ENCODE measurements around the gene PLCG1.

Gene PLCG1

DNA sequence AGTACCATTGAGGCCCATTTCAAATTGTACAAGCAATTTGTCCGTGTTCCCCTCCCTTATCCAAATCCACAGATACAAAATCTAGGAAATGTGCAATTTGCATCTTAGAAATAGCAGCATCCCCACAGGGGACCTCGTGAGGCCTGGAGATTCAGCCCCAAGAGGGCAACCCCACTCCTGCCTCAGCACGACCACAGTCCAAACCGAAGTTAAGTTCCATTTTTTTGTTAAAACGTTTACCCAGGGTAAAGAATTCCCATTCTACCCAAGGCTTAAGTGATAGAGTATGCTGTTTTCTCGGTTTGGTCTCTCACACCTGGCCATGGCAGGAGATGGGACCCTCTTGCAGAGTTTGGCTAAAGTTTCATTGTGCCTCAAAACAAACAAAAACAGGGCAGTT lies 41.2 kb downstream of the PLCG1 start:
- no peak for DNase-seq (ENCODE audit: low read depth in 1 of 2, low spot score in 1 of 2)

DNA sequence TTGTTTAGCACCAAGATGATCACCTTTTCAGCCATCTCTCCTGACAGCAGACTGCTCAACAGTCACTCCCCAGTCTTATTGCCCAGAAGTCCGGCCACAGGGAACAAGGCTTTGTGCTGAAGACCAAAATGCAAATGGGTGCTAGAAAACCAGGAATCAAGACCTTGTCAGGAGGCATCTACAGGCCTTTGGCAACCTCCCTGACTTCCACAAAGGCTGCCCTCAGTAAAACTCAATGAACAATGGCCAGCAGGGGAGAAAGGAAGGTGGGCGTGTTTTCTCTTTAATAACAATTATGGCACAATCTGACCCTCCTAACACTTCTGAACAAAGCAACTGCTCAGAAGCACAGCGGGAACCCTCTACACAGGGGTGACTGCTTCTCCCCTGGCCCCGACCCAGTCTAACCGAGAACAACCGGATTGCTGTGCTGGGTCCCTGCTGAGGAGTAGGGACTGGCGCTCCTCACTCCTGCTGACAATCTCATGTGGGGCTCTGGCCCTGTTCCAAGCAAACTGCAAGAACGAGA lies 41.6 kb downstream of the PLCG1 start:
- no peak for DNase-seq (ENCODE audit: low read depth in 1 of 2, low spot score in 1 of 2)

DNA sequence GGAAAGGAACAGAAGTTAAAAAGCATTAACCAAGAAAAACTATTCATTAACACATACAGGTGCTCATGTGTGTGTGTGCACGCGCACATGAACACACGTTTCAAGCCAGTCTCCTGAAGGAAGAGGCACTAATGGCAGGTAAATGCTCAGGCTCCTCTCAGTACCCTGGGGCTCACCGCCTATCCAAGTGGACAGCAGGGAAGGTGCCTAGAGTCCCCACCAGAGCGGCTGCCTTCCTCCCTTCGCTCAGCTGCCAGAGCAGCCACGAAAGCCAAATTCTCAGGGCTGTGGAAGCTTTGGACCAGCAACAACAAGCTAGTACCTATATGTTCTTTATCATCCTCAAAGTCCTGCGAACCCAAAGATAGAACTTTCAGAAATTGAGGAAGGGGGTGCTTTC lies 42.6 kb downstream of the PLCG1 start:
- DNase-seq (ENCODE audit: low read depth in 1 of 2, low spot score in 1 of 2), result no peak

DNA sequence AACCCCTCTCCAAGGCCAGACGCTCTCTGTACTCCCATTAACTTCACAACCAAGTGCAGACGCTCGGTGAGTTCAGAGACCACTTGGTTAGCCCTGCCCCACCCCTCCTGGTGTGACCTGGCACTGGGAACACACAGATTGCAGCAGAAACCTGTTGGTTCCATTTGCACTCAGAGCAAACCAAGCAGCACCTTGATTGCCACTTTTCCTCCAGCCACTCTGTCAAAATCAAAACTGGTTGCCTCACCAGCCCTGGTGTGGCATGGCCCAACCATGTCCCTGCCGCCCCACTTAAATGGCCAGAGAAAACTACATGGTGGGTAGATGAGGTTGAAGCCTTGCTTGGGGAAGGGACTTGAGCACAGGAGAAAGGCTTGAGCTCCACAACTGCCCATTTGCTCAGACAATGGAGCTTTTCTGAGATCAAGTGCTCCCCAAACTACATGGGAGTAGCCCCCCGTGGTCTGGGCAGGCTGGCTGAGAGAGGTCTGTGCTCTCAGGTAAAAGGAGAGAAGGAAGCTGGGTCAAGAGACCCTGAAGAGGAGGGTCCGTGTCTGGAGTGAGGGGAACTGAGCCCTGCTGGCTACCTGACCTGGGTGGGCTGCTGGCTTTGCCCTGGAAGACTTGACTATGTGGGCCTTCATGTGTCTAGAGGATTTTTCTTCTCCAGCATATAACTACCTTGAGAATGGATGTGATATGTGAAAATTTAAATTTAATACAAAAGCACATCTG lies 43.4 kb downstream of the PLCG1 start:
- no peak for DNase-seq (ENCODE audit: low read depth in 1 of 2, low spot score in 1 of 2)

DNA sequence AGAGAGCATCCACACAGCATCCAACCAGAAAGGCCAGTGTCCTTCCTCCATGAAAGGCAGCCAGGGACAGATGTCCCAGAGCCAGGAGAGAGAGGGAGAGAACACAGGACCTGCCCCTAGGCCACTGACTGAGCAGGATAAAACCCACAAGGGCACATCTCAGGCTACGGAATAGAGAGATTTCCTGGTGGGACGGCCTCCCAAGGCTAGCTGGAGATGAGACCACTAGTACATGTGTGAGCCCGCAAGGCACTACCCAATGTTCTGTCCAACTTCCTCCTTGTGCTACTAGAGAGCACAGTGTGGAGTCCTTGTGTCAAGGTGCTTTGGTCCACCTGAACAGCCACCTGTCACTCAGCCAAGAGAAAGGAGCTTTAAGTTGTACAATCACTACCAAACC lies 44.2 kb downstream of the PLCG1 start:
- DNase-seq (ENCODE audit: low read depth in 1 of 2, low spot score in 1 of 2), result no peak

DNA sequence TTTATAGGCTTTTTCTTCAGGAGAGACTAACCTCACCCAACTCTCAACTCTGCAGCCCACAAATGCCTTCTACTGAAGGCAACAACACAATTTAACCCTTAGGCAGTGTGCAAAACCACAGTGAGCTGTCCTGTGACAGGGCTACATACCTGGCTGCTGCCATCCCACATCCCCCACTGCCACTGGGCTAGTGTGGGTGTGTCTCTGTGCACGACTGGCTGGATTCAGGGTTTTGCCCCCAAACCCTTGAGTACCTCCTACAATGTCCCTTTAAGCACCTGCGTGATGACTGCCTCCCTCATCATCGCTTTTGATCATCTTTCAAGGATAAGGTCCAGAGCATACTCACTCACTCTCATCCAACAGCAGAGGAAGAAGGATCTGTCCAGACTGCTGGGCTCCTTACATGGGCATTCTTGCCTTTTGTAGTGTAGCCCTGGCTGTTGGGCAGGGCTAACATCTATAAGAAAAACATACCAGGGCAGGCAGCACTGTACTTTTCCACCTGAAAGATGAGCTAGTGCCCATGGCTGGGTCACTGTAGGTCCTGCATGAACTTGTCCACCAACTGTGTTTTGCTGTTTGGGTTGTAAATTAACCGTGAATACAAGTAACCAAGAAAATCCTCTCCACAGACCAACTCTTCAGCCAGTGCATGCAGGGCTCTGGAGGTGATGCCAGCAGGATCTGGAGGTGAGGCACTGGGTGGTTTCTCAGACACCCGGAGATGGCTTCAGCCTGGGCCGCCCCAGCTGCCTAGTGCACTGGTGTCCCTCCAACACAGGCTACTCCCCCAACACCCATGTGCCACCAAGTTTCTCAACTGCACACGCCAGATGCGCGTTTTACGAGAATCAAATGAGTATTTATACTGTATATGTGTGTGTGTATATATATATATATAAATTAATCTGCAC lies 45.2 kb downstream of the PLCG1 start:
- no peak for DNase-seq (ENCODE audit: low read depth in 1 of 2, low spot score in 1 of 2)

DNA sequence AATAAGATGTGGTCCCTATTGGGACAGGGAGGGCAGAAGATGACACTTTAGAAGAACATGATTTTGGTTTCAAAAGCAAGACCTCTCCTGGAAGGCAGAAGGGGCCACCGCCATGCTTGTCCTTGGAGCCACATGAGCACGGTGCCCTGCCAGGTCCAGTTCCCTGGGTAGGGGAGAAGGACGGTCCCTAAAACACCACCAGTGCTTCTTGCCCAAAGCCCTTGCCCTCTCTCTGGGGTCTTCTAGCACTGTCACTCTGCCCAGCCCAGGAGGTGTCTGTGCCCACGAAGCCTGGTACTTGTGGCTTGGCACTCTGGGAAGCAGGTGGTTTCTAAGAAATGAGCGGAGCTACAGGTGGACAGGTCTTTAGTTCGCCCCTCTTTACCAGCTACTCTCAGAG lies 46.0 kb downstream of the PLCG1 start:
- DNase-seq (ENCODE audit: low read depth in 1 of 2, low spot score in 1 of 2), result no peak

DNA sequence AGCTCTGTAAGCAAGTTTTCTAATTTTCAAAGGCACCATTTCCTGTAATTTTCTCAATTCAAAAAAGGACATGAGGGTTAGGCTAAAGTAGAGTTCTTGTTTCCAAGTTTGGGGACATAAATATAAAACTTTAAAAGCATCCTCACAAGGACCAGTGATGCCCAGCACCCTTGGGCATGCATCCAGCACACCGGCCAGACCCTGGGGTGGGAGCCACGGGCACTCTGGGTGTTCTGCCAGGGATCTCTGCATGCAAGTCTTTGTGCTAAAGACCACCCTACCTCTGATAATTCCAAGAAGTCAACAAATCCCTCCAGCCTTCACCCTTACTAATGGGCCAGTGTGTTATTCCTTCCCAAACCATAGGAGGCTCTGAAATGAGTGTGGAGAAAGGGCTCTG lies 46.5 kb downstream of the PLCG1 start:
- DNase-seq (ENCODE audit: low read depth in 1 of 2, low spot score in 1 of 2), result no peak

DNA sequence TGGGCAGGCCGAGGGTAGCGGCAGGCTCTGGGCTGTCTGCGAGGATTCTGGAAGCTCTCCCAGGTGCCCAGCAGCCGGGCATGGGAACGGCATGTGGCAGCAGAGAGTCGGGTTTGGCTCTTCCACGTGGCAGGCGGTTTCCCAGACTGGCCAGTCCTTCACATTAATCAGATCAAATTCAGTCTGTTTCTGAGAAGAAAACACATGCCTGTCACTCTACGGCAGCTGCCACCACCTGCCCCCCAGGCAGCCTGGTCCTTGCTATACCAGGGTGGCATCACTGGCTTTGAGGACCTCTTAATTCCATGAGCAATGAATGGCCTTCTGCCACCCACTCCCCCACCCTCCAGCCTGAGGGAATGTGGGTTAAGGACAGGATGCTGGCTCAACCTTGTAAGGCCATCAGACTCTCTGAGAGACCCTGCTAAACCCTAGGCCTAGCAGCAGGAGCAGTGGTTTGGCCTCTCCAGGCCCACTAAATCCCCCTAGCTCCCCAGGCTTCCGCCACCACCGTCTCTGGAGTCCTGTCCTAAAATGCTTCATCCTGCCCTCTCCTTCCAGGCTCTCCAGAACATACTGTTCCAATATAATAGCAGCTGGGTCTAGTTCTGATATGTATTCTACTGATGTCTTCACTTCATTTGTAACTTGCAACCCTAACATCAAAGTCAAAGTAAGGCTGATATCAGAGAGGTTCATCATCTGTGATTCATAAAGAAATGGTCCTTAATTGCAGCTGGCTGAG lies 47.8 kb downstream of the PLCG1 start:
- DNase-seq (ENCODE audit: low read depth in 1 of 2, low spot score in 1 of 2), result no peak

DNA sequence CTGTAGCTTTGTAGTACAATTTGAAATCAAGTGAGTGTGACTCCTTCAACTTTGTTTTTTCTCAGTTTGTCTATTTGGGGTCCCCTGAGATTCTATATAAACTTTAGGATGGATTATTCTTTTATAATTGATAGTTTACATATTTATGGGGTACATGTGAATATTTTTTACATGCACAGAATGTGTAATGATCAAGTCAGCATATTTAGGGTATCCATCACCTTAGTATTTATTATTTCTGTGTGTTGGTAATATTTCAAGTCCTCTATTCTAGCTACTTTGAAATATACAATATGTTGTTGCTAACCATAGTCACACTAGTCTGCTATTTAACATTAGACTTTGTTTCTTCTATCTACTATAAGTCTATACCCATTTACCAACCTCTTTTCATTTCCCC lies 50.3 kb downstream of the PLCG1 start:
- DNase-seq (ENCODE audit: low read depth in 1 of 2, low spot score in 1 of 2), result no peak

DNA sequence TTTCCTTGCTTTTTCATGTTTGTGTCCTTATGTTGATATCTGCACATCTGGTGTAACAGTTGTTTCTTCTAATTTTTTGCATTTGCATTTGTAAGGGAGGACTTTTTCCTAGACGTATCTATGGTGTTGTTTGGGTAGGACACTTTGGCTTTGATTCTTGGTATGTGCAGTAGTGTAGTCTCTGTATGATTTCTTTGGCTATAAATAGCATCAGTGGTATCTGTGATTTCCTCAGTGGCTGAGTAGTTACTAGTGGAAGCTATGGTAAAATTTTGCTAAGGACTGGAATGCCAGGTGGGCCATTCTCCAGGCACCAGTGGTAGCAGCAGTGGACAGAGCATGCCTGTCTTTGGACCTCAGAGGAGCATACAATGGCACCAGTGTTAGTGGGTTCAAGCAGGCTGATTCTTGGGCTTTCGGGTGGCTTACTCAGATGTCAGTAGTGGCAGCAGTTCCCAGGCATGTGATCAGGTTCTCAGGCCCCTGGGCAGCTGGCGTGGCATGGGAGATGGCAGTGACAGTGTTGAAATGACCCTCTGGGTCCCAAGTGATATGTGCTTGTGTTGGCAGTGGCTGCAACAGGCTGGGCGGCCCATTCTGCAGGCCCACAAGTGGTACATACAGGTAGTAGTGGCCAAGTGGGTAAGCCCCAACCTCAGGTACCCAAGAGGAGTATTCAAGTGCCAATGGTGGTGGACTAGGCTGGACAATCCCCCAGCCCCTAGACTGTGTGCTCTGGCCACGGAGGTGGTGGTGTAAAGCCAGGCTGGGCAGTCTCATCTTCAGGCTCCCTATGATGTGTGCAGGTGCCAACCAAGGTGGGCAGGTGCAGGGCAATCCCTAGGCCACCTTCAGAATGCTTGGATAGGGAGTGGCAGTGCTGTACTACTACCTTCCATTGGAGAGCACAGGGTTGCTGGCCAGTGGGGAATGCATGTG lies 54.5 kb downstream of the PLCG1 start:
- DNase-seq (ENCODE audit: low read depth in 1 of 2, low spot score in 1 of 2), result no peak

DNA sequence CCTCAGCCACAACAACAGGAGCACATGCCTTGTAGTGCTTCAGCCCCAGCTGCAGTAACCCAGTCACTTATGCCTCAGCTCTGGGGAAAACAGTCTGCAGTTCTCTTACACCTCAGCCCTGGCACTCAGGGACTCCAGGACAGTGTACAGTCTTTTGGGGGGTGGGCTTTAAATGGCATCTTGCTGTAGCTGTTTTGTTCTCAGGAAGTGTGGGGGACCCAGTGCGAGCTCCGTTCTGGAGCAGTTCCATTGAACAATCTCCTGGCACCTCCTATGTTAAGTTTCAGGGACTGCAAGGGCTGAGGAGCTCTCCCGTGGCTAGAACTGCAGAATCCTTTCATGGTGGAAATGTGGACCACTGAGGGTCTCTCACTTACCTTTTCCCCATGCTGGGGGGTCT lies 55.2 kb downstream of the PLCG1 start:
- DNase-seq (ENCODE audit: low read depth in 1 of 2, low spot score in 1 of 2), result no peak

DNA sequence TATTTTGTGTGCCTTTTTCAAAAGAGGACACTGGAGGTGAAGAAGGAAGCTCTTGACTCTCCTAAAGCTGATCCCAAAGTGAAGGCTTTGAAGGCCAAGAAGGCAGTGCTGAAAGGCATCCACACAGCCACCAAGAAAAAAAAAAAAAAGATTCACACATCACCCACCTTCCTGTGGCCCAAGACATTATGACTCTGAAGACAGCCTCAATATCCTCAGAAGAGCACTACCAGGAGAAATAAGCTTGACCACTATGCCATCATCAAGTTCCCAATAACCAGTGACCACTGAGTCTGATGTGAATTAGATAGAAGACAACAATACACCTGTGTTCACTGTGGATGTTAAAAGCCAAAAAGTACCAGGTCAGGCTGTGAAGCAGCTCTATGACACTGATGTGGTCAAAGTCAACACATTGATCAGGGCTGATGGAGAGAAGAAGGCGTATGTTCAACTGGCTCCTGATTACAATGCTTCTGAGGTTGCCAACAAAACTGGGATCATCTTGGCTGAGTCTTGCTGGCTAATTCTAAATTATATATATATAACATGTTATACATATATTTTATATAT lies 59.4 kb downstream of the PLCG1 start:
- no peak for DNase-seq (ENCODE audit: low read depth in 1 of 2, low spot score in 1 of 2)

DNA sequence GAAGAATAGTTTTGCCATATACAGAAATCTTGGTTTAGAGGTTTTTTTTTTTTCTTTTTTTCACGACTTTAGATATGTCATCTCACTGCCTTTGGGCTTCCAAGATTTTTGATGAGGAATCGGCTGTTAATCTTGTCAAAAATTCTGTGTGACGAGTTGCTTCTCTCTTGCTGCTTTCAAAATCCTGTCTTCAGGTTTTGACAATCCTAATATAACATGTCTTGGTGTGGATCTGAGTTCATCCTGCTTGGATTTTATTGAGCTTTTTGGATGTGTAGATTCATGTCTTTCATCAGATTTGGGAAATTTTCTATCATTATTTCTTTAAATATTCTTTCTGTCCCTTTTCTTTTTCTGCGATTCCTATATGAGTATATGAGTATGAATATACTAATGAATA lies 61.1 kb downstream of the PLCG1 start:
- DNase-seq (ENCODE audit: low read depth in 1 of 2, low spot score in 1 of 2), result no peak

DNA sequence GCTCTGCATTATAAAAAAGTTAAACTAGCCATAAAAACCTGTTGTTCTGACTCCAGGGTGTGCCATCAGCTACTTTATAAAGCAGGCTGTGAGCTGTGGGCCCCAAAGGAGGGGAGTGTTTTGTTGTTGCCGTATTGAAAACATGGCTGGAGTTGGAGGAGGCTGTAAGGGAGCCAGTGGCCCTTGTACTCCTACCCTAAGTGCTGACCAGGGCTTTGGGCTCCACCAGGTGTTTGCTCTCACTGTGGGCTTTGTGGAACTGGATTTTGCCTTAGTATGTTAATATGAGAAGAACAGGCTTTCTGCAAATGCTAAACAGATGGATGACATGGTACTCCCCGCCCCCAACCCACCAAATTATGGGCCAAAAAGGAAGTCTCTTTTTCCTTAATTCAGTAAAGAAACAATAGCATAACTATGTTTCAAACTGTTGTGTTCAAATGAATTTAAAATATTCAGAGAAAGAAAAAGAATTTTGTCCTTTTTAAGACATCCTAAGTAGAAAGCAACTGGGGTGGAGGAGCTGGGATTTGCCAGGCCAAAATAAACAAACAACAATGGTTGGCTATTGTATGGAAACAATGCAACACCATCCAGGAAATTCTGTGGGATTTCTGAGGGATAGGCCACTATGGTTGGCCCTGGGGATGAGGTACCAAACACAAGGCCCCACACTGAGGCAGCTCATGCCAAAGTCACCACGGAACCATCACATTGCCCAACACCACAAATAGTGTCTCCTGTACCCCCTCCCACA lies 63.3 kb downstream of the PLCG1 start:
- no peak for DNase-seq (ENCODE audit: low read depth in 1 of 2, low spot score in 1 of 2)

DNA sequence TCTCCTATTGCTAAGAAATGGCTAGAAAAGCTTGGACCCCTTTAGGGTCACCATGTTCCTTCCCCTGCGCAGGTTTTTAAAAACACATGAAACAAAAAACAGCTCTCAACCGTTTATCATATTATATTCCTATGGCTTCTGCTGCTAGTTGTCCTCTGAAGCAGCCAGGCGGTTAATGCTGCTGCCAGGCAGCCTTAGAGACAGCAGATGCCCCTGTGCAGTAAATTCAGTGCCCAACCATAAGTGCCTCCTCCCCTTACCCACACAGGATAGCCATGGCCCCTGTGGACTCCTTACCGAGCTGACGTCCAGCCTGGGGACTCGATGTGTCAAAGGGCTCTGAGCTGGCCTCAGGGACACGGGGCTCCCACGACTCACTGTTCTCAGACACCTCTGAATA lies 64.4 kb downstream of the PLCG1 start:
- DNase-seq (ENCODE audit: low read depth in 1 of 2, low spot score in 1 of 2), result no peak

DNA sequence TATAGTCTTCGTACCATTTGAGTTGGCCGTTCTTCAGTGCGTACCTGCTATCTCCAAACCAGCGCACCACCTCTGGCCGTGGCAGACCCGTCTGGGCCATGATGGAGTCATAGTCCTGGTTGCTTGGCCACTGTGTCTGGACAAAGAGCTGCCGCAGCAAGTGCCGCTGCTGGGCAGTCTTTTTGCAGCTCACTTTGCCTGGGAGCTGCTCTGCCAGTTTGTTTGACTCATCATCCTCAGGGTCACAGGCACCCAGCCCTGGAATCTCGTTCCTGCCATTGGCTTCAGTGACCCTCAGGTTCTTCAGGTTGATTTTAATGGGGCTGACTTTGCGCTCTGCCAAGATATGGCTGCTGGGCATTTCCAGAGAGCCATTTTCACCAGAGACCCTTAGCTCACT lies 65.1 kb downstream of the PLCG1 start:
- DNase-seq (ENCODE audit: low read depth in 1 of 2, low spot score in 1 of 2), result no peak

DNA sequence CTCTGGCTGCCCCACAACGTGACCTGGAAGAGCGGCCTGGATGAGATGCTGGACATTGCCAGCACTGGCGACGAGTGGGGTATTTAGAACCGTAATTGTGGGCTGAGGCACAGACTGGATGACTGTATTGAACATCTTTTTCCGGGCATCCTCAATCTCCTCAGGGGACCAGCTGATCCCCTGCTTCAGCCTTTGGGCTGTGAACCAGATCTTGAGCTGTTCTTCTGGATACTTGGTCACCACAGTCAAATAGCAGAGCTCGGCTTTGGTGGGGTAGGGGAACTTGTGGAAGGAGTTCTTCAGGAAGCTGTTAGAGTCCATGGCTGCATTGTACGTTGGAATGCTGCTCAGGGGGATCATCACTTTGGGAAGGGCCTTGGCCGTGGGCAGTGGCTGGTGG lies 66.3 kb downstream of the PLCG1 start:
- no peak for DNase-seq (ENCODE audit: low read depth in 1 of 2, low spot score in 1 of 2)

Data from stimulated activated CD4-positive, alpha-beta T cell treated with anti-CD3 and anti-CD28 coated beads, Interleukin-15, amount 100 ng/mL, for 1 hour (primary cell).